ENCODE measurements around the gene TMEM140. TPM values are rescaled to one million over a fixed set of nuclear protein-coding genes. Genes with fewer than 3 reads are reported as not detected.

TMEM140 gene
- total and polyA plus RNA-seq, 9 of the 15 experiments (the other 6 are each of a cell fraction or from before 2014, with no cell fraction given) = 0.03 to 0.82 (median 0.23) TPM

DNA sequence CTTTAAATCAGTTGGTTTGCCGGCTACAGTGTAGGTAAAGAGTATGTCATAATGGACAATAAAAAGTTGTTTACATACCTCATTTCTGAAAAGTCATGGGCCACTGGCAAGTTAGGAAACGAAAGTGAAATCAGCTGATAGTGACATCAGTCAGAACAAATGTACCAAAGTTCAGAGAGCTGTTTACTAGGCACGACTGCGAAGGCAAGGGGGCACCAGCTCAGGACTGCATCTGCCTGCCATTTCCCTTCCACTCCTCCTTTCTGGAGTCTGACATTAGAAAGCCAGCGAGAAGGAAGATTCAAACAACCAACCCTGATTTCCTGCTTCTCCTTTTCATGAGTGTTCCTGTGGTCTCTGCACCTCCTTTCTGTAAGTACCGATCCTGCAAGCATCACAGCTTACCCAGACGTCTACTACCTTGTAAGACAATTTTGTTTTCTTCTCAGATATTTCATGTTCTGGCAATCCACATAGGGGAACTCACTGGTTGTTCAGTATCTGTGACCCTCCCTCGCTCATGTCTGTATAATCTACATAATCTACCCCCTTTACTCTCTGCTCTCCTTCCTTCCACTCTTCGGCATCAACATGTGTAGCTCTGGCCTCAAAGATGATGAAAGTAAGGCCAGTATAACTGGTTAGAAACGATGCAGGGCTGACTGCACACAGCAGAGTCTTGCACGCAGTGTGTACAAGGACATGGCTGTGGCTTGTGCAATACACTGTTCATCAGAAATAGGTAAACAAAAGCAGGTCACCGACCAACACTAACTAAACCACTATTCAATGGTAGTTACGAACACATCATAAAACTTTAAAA, at the start of gene TMEM140 (continued):
- TF ChIP-seq, protein P1, sequence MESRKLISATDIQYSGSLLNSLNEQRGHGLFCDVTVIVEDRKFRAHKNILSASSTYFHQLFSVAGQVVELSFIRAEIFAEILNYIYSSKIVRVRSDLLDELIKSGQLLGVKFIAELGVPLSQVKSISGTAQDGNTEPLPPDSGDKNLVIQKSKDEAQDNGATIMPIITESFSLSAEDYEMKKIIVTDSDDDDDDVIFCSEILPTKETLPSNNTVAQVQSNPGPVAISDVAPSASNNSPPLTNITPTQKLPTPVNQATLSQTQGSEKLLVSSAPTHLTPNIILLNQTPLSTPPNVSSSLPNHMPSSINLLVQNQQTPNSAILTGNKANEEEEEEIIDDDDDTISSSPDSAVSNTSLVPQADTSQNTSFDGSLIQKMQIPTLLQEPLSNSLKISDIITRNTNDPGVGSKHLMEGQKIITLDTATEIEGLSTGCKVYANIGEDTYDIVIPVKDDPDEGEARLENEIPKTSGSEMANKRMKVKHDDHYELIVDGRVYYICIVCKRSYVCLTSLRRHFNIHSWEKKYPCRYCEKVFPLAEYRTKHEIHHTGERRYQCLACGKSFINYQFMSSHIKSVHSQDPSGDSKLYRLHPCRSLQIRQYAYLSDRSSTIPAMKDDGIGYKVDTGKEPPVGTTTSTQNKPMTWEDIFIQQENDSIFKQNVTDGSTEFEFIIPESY (CRISPR knock-in tag; IDR thresholded peaks at IDR 0.05) = no peak
- TF ChIP-seq SP2 (IDR thresholded peaks at IDR 0.05; ENCODE audit: extremely low read depth, low read depth, low read length, poor library complexity, severe bottlenecking) (no peak), NFE2L1 (tag; IDR thresholded peaks at IDR 0.05; ENCODE audit: borderline replicate concordance, low read depth) (no peak), RBM22 (IDR thresholded peaks at IDR 0.05; ENCODE audit: low read depth, low read length, poor library complexity, severe bottlenecking) (no peak), PHB (CRISPR knock-in tag; IDR thresholded peaks at IDR 0.05) (no peak), NCOA1 (IDR thresholded peaks at IDR 0.05; ENCODE audit: low read depth) (peak; percentile 41; the same call in 1 of the 2 replicates), SREBF2 (CRISPR knock-in tag; IDR thresholded peaks at IDR 0.05) (no peak), BCL6 (CRISPR knock-in tag; IDR thresholded peaks at IDR 0.05) (no peak), ELF1 (tag; IDR thresholded peaks at IDR 0.05) (0 out of 2 replicates have a peak, but pooled peaks have one; percentile 17), PHTF2 (CRISPR knock-in tag; IDR thresholded peaks at IDR 0.05) (no peak), ETV6 (IDR thresholded peaks at IDR 0.05; ENCODE audit: borderline replicate concordance in 1 of 2, low read depth in 2 of 2, low read length in 1 of 2) (no peak), ETV6 (CRISPR knock-in tag; IDR thresholded peaks at IDR 0.05; ENCODE audit: borderline replicate concordance) (no peak), PHF21A (IDR thresholded peaks at IDR 0.05; ENCODE audit: borderline replicate concordance, low read depth) (no peak), ZNF12 (CRISPR knock-in tag; IDR thresholded peaks at IDR 0.05) (no peak)
- TF ChIP-seq, protein P2, sequence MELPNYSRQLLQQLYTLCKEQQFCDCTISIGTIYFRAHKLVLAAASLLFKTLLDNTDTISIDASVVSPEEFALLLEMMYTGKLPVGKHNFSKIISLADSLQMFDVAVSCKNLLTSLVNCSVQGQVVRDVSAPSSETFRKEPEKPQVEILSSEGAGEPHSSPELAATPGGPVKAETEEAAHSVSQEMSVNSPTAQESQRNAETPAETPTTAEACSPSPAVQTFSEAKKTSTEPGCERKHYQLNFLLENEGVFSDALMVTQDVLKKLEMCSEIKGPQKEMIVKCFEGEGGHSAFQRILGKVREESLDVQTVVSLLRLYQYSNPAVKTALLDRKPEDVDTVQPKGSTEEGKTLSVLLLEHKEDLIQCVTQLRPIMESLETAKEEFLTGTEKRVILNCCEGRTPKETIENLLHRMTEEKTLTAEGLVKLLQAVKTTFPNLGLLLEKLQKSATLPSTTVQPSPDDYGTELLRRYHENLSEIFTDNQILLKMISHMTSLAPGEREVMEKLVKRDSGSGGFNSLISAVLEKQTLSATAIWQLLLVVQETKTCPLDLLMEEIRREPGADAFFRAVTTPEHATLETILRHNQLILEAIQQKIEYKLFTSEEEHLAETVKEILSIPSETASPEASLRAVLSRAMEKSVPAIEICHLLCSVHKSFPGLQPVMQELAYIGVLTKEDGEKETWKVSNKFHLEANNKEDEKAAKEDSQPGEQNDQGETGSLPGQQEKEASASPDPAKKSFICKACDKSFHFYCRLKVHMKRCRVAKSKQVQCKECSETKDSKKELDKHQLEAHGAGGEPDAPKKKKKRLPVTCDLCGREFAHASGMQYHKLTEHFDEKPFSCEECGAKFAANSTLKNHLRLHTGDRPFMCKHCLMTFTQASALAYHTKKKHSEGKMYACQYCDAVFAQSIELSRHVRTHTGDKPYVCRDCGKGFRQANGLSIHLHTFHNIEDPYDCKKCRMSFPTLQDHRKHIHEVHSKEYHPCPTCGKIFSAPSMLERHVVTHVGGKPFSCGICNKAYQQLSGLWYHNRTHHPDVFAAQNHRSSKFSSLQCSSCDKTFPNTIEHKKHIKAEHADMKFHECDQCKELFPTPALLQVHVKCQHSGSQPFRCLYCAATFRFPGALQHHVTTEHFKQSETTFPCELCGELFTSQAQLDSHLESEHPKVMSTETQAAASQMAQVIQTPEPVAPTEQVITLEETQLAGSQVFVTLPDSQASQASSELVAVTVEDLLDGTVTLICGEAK (IDR thresholded peaks at IDR 0.05) = peak; percentile 70
- TF ChIP-seq, protein P2 (CRISPR knock-in tag; IDR thresholded peaks at IDR 0.05) = no peak
- TF ChIP-seq, protein P3, sequence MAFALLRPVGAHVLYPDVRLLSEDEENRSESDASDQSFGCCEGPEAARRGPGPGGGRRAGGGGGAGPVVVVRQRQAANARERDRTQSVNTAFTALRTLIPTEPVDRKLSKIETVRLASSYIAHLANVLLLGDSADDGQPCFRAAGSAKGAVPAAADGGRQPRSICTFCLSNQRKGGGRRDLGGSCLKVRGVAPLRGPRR (CRISPR knock-in tag; IDR thresholded peaks at IDR 0.05) = no peak

Data from K562 (cell line).